DMS79 treated with DMSO at 0.1 percent for 48 hours (cell line): ENCODE data around the gene AIDA.
A peak's percentile ranks its signal among the peaks of the same experiment; 100 is the strongest.
"Not testable (repeated sequence)": the region's sequence is repeated elsewhere in the genome, so short reads cannot be mapped to it uniquely, and the experiment has no call there.

Experiments used
- DNase-seq: peaks from one replicate; lab custom pipeline; 2025; lab: John Stamatoyannopoulos, UW

Gene AIDA, protein sequence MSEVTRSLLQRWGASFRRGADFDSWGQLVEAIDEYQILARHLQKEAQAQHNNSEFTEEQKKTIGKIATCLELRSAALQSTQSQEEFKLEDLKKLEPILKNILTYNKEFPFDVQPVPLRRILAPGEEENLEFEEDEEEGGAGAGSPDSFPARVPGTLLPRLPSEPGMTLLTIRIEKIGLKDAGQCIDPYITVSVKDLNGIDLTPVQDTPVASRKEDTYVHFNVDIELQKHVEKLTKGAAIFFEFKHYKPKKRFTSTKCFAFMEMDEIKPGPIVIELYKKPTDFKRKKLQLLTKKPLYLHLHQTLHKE

DNA sequence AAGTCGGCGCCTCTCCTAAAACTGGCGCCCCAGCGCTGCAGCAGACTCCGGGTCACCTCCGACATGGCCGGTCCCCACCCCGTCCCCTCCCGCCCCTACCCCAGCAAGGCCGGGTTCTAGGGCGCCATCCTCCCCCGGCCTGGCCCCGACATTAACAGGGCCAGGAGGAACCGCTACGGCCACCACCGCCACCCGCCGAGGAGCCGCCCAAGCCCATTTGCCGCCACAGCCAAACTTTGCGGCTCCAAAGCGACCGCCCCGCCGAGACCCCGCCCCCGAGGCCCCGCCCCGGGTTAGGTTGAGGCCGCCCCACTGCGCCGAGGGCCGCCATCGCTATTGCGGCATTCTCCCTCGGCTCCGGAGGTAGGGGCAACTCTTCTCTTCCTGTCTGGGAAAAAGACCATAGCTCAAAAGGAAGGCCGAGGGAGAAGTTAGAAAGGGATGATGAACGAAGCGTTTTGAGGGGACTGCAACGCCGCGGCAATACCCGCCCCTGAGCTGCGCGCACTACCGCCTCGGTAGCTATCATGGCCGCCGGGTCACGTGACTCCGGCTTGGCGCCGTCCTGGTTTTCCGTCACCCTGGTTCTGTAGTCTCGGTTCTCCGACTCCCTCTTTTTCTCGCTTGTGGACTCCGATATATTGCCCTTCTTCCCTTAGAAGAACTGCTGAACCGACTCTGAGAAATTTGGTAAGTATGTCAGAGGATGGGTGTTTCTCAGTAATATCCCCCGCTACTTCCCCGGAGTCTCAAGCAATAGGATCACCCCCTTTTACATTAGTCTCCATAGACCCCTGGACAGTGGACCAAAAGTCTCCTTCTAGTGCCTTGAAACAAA is at the start of gene AIDA, which contains the start of gene BROX:
TSS of gene AIDA (minus strand) at position 239 of the 838 bp plus-strand sequence. CDS start at position 65, 174 bp downstream.
TSS of gene BROX (plus strand) at position 312 of the 838 bp plus-strand sequence. CDS start 3,136 bp downstream, outside the sequence.
- DNase-seq: peak; percentile 95

DNA sequence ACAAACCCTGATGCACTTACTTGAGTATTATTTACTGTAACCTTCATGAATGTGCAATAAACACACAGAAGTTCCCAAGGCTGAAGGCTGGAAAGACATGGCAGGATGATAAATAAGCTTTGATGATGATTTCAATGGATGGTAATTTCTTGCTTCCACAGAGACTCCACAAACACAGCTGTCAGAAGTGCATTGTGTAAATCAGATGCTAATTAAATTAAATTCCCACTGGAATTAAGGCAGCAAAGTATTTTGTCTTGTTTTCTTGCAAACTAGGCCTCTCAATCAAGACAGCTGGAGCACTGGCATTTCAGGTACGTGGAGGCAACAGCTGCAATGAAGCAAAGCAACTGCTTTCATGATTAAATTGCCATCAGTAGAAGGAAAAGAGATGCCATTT is 48.8 kb upstream of the AIDA start:
- no peak for DNase-seq

DNA sequence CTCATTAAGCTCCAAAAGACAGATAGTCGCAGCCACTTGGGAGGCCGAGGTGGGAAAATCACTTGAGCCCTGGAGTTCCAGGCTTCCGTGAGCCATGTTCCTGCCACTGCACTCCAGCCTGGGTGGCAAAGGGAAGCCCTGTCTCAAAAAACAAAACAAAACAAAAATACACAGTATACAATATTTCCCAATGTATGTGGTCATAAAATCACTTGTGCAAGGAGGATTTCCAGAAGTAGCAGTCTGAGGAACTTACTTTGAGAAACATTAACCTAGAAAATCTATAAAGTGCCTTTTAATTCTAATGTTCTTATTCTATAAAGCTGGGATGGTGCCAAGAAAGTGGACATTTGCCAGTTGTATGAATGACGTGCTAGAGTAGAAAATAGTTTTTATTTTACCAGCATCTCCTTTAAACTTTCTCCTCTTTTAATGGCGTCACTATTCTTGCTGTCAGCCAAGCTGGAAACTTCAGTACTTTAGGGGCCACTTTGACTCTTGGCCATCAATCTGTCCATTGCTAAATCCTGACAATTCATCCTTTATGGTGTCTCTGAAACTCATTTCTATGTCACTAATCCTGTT is 47.3 kb upstream of the AIDA start:
- no peak for DNase-seq

DNA sequence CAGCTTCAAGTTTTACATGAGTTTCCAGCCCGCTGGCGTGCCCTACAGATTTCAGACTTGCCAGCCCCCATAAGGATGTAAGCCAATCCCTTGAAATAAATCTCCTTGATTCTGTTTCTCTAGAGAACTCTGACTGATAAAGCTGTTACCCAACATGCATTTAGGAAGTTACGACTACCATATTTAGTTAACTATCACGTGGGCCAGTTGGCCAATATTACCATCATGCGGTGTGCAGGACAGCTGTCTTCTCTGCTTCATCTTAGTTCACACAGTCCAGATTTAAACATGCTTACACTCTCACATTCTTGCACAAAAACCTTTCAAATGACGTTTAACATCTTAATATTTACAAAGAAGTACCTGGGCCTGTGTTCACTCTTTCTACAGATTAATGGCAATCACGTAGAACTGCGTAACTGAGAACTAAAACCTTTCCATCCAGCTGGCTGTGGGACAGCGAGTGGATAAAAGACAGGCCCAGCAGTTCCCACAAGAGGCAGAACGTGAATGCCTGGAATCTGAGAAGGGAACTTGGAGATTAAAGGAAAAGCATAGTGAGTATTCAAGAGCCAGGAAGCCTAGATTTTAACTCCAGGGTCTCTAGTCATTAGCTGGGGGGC is 45.5 kb upstream of the AIDA start:
- no peak for DNase-seq

DNA sequence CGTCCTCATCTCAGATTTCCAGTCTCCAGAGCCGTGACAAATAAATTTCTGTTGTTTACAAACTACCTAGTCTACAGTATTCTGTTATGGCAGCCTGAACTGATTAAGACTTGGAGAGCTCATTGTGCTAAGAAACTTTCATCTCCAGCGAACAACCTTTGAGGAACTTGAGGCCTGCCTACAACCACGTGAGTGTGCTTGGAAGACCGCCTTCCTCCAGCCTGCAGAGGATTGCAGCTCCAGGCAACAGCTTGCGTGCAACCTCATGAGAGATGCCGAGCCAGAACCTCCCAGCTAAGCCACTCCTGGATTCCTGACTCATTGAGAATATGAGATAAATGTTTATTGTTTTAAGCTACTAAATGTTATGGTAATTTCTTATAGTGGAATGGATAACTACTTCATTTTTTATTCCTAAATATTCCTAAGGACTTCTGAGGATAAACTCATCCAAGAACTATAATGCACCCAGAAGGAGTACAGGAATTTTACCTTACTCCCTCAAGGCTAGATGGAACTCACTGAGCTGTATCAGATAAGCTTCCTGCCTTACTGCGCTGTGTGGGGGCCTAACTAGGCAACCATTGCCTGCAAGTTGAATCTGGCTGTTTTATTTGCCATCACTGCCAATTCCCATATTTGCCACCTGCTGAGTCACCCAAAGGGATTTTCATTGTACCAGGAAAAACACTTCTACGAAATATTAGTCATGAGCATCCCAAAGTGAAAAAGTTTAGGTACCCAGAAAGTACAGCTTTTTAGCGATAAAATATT is 42.3 kb upstream of the AIDA start:
- DNase-seq: no peak

DNA sequence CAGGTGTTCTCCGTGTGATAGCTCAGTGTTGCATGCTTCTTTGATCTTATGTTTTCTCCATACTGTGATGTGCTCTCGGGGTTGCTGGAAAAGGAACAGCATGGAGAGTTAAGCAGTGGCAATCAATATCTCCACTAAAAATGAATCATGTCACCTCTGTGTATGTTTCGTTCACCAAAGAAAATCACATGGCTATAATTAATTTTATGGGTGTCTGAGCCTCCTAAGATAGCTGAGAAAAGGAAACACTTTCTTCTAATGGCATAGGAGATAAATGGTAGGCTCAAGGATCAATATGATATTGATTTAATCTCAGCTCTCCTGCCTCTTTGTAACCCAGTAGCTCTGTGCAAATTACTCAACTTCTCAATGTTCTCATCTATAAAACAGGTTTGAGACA is 39.0 kb upstream of the AIDA start:
- no peak for DNase-seq

DNA sequence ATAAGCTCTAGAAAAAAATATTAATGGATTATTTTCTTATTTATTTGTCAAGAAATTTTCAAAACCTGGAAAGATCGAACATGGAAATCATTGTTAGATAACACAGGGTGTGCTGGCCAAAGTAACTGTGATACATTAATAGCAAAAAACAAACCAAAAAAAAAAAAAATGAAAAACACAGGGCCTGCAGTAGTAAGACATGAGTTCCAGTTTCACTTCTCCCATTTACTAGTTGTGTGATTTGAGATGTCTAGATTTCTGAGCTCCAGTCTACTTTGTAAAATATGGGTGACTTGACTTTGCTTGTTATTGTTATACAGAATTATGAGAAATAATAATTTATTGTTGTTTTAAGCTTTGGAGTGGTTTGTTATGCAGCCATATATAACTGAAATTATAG is 38.4 kb upstream of the AIDA start:
- DNase-seq: no peak

DNA sequence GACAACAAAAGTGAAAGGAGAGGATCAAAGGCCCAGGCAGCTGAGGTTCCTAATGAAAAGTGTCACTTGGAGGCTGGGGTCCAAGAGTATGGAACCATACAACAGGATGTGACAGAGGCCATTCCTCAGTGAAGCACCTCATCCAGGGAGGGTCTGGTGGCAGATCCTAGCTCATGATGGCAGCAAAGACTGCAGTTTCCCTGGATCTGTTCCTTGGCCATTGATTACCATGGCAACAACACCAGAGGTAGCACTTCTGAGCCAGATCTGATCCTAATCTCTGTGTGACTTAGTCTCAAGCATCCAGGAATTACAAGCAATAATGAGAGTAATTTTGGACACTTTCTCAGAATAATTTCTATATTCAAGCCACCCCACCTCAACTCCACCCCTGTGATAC is 37.6 kb upstream of the AIDA start:
- DNase-seq: peak; percentile 23

DNA sequence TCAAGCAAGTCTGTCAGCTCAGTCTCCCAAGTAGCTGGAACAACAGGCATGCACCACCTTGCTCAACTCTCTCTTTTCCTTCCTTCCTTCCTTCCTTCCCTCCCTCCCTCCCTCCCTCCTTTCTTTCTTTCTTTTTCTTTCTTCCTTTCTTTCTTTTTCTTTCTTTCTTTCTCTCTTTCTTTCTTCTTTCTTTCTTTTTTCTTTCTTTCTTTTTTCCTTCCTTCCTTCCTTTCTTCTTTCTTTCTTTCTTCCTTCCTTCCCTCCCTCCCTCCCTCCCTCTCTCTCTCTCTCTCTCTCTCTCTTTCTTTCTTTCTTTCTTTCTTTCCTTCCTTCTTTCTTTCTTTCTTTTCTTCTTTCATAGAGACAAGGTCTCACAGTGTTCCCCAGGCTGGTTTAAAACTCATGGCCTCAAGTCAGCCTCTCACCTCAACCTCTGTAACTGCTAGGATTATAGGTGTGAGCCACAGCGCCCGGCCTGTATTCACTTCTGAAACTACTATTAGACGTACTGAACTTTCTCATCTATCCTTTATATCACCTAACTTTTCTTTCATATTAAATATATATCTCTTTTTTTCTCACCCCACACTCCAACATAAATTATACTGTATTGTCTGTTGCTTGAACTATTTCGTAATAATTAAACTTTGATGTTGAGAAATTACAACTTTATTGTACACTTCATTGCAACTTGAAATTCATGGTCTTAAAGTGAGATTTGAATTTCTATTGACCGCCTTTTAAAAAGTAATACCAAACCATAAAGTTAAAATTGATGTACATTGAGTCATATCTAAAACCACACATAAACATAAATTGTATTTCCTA is 29.6 kb upstream of the AIDA start:
- DNase-seq: not testable (repeated sequence)

DNA sequence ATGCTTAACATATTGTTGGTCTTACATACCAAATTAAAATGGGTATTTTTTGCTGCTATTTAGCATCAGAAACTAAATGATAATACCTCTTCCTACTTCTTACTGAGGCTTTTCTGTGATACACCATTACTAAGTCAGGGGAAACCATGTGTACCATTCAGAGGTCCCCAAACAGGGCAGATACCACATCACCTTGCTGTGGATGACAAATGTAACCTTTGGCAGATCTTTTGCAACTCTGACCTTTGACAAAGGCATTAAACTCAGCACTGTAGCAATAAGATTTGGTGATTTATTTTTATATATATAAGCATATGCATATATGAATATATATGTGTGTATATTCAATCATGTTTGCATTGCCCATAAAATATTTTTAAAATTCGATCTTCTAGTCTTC is 27.6 kb upstream of the AIDA start:
- DNase-seq: no peak

DNA sequence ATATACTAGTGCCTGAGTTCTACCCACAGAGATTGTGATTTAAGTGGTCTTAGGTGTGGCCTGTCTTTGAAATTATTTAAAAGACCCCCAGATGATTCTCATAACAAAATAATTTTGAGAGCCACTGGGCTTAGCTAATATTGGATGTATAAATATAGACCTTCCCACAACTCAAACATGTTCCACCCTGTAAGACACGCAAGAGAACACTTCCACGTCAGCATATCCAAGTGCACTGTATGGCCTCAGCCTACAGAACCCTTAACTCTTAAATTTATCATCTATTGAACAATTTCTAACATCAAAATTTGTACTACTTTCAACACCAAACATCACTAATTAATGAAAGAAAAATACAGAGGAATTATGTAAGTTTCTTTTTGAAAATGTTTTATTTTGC is 27.2 kb upstream of the AIDA start:
- DNase-seq: no peak

DNA sequence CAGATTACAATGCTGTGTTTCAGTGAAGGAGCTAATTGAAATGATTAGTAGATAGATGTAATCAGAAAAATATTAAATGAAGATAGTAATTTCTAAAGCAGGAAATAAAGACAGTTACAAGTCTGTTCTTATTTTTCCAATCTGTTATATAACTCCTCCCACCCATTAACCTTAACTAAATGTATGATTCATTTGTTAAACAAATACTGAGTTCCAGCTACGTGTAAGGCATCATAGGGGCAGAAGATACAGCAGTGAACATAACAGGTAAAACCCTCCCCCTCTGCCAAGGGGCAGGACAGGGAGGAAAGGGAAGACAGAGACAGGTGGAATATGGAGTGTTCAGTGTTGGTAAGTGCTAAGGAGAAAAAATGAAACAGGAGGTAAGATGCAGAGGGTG is 24.7 kb upstream of the AIDA start, which contains the start of gene FAM177B:
TSS of gene FAM177B (plus strand) at position 231 of the 400 bp plus-strand sequence. CDS start 9,344 bp downstream, outside the sequence.
- DNase-seq: no peak

DNA sequence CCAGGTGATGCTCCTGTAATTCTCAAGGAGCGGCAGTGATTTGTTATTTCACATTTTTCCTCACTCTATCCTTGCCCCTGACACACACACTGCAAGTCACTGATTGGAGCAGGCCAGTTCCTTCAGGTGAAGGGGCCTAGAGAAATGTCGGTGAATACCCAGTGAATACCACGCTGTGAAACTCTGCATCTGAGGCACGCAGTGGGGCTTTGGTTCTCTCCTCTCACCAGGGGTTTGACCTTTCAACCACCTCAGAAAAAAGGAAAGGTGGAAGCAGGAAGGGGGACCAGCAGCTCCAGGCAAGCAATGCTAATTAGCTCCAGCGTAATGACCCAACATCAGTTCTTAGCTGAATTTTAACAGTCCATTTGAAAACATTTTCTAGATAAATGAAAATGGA is 24.2 kb upstream of the AIDA start:
- DNase-seq: no peak

DNA sequence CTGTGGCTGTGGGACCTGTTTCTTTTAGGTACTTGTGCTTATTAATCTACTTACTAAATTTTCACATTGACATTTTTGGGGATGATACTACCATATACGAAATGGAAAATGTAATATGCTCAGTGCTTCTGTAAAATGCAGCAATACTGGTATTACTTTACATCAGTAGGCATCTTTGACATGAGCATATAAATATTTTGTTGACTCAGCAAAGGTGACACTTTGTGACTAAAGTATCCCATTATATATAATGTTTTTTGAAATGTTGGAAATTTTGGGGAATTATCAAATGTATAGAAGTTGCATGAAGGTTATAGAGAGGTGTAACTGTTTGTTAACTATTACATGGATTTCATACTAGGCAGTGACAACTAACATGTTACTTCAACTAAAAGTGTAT is 22.4 kb upstream of the AIDA start:
- no peak for DNase-seq

DNA sequence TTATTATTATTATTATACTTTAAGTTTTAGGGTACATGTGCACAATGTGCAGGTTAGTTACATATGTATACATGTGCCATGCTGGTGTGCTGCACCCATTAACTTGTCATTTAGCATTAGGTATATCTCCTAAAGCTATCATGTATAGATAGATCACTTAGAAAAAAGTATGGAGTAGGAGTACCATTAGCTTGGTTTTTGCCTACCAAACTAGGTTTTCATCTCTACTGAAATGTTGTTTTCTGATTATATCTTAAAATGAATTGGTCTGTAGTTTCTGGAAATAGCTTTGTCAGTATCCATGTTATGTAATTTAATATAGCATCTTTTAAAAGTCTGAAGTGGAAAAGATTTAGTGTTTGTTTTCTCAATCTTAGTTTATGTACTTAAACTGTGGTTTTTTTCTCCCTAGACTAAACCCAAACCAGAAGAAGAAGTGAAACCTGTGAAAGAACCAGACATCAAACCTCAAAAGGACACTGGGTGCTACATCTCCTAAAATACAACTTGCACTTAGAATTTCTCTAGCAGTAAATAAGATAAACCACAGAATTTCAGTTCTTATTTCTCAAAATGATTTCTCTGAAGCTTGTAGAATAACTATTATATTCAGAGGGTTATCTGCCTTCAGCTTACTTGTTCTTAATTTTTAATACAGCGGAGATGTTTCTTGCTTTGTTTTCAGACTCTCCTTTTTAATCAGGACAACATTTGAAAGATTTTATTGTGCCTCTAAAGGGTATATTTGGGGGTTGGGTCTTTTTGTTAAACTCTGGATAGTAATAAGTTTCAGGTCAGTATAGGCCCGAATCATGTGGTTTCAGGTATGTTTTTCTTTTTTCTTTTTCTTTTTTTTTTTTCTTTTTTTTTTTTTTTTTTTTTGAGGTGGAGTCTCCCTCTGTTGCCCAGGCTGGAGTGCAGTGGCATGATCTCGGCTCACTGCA is 20.2 kb upstream of the AIDA start:
- no peak for DNase-seq

DNA sequence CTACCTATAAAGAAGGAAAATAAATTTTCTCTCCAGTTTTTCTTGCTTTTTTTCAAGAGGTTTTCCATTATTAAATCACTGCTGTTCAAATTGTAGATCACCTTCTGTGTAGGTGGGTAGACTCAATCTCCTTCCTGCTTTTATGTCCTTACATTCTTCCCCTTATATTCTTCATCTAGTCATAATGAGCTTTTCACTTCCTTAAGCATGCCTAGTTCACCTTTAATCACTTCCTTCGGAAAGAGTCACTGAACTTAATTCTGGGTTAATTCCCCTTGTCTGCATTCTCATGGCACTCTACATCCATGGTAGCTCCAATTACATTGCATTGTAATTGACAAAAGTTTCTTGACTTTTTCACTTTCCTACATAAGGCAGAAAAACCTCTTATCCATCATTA is 18.6 kb upstream of the AIDA start:
- DNase-seq: no peak

DNA sequence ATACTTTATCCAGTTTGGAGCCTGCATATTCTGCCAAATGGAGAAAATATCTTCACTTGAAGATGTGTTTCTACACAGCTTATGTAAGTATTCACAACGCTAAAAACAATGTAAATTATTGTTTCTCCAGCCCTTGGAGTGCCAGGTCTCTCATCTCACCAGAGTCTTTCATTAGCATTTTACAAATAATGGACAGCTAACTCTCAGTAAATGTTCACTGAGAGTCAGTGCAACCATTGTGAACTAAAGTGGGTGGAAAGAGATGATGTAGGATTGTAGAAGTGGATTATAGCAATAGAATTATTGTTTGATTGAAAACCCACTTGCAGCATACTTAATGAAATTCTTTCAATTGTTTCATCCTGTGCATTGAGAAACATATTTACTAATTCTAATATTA is 16.5 kb upstream of the AIDA start:
- no peak for DNase-seq

DNA sequence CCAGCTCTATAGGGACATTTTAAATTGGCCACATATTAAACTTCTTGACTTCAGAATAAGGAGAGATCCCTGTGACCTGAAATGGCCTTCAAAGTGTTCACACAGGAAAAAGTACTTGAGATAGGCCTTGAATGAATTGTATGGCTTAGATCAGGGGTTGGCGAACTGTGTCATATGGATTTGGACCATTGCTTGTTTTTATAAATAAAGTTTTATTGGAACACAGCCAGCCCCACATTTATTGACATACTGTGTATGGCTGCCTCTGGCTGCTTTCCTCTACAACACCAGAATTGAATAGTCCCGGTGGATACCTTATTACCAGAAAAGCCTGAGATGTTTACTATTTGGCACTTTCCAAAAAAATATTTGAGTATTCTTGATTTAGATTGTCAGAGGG is 4.1 kb upstream of the AIDA start:
- DNase-seq: no peak
